Peyer's patch (tissue), 4 donors: ENCODE data around the gene ZNF710. TPM values are rescaled to one million over a fixed set of nuclear protein-coding genes. Genes with fewer than 3 reads are reported as not detected.

ENCODE experiments used
- DNase-seq, 3 donors: peaks; one replicate each; pipeline ENCODE4 v3.0.0-alpha.2; 2017 to 2019
- H3K27ac ChIP-seq, 4 donors: fragments of 200-600 bp; sonication (generic); one replicate each; pipeline ENCODE4 v1.5.1; 2016 to 2019
- H3K27me3 ChIP-seq, 2 donors: fragments of 200-600 bp; sonication (generic); one replicate each; pipeline ENCODE4 v1.5.1; 2019
- H3K36me3 ChIP-seq, 3 donors: fragments of 200-600 bp; sonication (generic); one replicate each; pipeline ENCODE4 v1.5.1; 2016 to 2019
- H3K4me1 ChIP-seq, 4 donors: fragments of 200-600 bp; sonication (generic); one replicate each; pipeline ENCODE4 v1.5.1; 2016 to 2019
- H3K4me3 ChIP-seq, 4 donors: fragments of 200-600 bp; sonication (generic); 1 replicate in 3 of 4; 2 replicates in 1 of 4; pipeline ENCODE4 v1.5.1; 2016 to 2019; ENCODE audit warnings: mild to moderate bottlenecking in 1 of 4
- H3K9me3 ChIP-seq, 4 donors: fragments of 200-600 bp; sonication (generic); one replicate each; pipeline ENCODE4 v1.5.1; 2016 to 2019; ENCODE audit warnings: mild to moderate bottlenecking in 1 of 4
- POLR2A ChIP-seq, 2 donors: fragments of 450-650 bp; IDR thresholded peaks; one replicate each; pipeline ENCODE4 v1.5.1; 2017; ENCODE audit warnings: antibody characterized with exemption in 2 of 2, mild to moderate bottlenecking in 2 of 2, moderate library complexity in 2 of 2
- total RNA-seq, 4 donors: library from RNA; depleted of rRNA; stranded (reverse); fragments of >200 nt; gene quantifications; one replicate each; pipeline ENCODE4 v1.1.0, GENCODE V29; 2016
- TF ChIP-seq, protein P1 (sequence below), 6 experiments: fragments of 450-650 bp in 4 of 6; fragments of 200-600 bp in 2 of 6; sonication (generic) in 1 of 6; IDR thresholded peaks; one replicate each; pipeline ENCODE4 v1.5.1; 2017 to 2019; ENCODE audit warnings: antibody characterized with exemption in 6 of 6, mild to moderate bottlenecking in 3 of 6, moderate library complexity in 1 of 6

The ZNF710 gene
- total RNA-seq, 4 donors from 2014 or later, result 19.8 to 31.3 (median 23.2) TPM

DNA sequence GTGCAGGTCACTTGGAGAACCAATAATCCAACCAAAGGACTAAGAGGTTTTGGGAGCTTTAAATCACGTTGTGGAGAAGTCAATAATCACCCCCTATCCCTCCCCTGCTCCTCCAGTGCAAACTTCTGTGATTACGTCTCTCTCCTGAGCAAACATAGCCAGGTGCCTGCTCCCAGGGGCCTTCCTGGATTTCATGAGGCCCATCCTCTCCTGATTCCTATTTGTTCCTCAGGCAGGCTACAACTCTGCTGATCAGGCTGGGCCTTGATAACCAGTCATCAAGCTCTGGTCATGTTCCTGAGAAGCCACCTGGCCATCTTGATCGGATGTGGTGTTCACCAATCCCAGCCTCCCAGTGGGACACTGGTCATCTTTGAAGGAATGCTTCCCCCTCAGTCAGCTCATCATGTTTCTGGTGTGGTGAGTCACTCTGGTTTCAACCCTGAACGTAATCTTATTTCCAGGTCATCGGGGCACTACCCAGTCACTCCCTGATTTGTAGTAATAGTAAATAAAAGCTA is 2.9 kb upstream of the ZNF710 start:
- Histone ChIP-seq H3K4me3 (no peak overlapping the region), H3K27ac (peak overlapping the region in 1 of 4 donors; percentile 85), H3K4me1 (peaks cover 0 to 15% (median 3%) of the 10 kb centered on the region in 4 donors), H3K36me3 (no peaks in the 10 kb centered on the region), H3K9me3 (no peaks in the 10 kb centered on the region), H3K27me3 (no peaks in the 10 kb centered on the region)
- no peak for DNase-seq
- TF ChIP-seq POLR2A (IDR thresholded peaks at IDR 0.05), result no peak
- TF ChIP-seq, protein P1, sequence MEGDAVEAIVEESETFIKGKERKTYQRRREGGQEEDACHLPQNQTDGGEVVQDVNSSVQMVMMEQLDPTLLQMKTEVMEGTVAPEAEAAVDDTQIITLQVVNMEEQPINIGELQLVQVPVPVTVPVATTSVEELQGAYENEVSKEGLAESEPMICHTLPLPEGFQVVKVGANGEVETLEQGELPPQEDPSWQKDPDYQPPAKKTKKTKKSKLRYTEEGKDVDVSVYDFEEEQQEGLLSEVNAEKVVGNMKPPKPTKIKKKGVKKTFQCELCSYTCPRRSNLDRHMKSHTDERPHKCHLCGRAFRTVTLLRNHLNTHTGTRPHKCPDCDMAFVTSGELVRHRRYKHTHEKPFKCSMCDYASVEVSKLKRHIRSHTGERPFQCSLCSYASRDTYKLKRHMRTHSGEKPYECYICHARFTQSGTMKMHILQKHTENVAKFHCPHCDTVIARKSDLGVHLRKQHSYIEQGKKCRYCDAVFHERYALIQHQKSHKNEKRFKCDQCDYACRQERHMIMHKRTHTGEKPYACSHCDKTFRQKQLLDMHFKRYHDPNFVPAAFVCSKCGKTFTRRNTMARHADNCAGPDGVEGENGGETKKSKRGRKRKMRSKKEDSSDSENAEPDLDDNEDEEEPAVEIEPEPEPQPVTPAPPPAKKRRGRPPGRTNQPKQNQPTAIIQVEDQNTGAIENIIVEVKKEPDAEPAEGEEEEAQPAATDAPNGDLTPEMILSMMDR (IDR thresholded peaks at IDR 0.05), result no peak

GRCh38 chr15:89998923-89999675 is 2.0 kb upstream of the ZNF710 start:
- Histone ChIP-seq H3K27me3 (no peaks in the 10 kb centered on the region), H3K27ac (peak overlapping the region; percentile 81 to 95 (median 84)), H3K4me3 (no peak overlapping the region), H3K36me3 (no peaks in the 10 kb centered on the region), H3K9me3 (no peaks in the 10 kb centered on the region), H3K4me1 (peaks cover 0 to 18% (median 3%) of the 10 kb centered on the region in 4 donors)
- no peak for DNase-seq
- no peak for TF ChIP-seq POLR2A (IDR thresholded peaks at IDR 0.05)
- TF ChIP-seq, protein P1 (IDR thresholded peaks at IDR 0.05), result no peak

- Histone ChIP-seq H3K4me3 (peak overlapping the region; percentile 60 to 94 (median 71)), H3K4me1 (peaks cover 0 to 24% (median 5%) of the 10 kb centered on the region in 4 donors)
These were observed 1.4 kb upstream of the ZNF710 start for GRCh38 chr15:89999676-90000185.

DNA sequence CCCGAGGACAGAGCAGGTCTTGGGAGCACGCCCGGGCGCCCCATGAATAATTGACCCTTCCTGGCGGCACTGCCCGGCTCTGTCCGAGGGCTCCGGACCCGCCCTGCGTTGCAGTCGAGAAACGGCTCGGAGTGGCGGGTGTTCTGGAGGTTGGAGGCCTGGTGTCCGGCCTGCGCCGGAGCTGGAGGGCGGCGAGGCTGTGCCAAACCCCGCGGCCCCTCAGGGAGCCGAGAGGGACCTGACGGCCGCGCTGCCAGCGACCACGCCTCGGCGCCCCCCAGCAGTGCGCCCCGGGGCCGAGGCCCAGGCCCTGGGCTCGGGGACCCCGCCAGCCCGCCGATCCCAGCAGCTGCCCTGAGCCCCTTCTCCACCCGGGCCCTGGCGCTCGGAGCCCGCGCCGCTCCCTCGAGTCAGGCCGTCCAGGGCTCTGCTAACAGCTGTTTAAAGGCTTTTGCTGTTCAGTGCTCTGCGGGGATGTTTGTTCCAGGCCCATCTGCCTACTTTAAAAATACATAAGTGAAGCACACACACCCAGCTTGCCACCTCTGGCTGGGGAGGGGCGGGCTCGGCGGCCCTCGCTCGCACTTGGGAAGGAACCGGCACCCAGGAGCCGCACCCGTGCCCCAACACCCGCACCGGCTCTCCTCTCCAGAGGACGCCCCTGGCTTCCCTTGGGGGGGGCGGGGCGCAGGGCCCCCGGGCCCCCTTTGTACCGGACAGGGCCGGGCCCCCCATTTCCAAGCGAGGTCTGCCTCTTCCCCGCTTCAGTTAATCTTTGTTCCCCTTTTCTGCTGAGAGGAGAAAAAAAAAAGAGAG is 730 bp upstream of the ZNF710 start:
- Histone ChIP-seq H3K9me3 (no peaks in the 10 kb centered on the region), H3K4me1 (peaks cover 0 to 31% (median 5%) of the 10 kb centered on the region in 4 donors), H3K27me3 (no peaks in the 10 kb centered on the region), H3K27ac (peak overlapping the region; percentile 81 to 95 (median 84)), H3K4me3 (peak overlapping the region; percentile 60 to 94 (median 71)), H3K36me3 (no peaks in the 10 kb centered on the region)
- TF ChIP-seq, protein P1 (IDR thresholded peaks at IDR 0.05), result no peak
- no peak for TF ChIP-seq POLR2A (IDR thresholded peaks at IDR 0.05)
- peak in 2 of 3 donors; percentile 65 to 77 for DNase-seq

More at GRCh38 chr15:89999676-90000185, 1.4 kb upstream of the ZNF710 start:
- H3K27ac ChIP-seq, result peak overlapping the region; percentile 81 to 95 (median 84)
- H3K36me3 ChIP-seq, result no peaks in the 10 kb centered on the region
- no peaks in the 10 kb centered on the region for H3K9me3 ChIP-seq
- no peaks in the 10 kb centered on the region for H3K27me3 ChIP-seq
- peak in 1 of 3 donors; percentile 55 for DNase-seq
- TF ChIP-seq, protein P1 (IDR thresholded peaks at IDR 0.05), result no peak
- TF ChIP-seq POLR2A (IDR thresholded peaks at IDR 0.05), result peak in 1 of 2 donors; percentile 48

- H3K4me1 ChIP-seq, result peaks cover 0 to 46% (median 5%) of the 10 kb centered on the region in 4 donors
- H3K27me3 ChIP-seq, result no peaks in the 10 kb centered on the region
- H3K36me3 ChIP-seq, result no peaks in the 10 kb centered on the region
- peak overlapping the region; percentile 78 to 95 (median 88) for H3K27ac ChIP-seq
- H3K9me3 ChIP-seq, result no peaks in the 10 kb centered on the region
- TF ChIP-seq POLR2A (IDR thresholded peaks at IDR 0.05), result peak in 1 of 2 donors; percentile 26
- TF ChIP-seq, protein P1 (IDR thresholded peaks at IDR 0.05), result no peak
- DNase-seq, result peak; percentile 68 to 82 (median 79)
- peak overlapping the region; percentile 62 to 94 (median 78) for H3K4me3 ChIP-seq
These were observed 731 bp downstream of the ZNF710 start for GRCh38 chr15:90001683-90002427.
